ENCODE measurements around the gene ORM1.
"Not testable (repeated sequence)": the region's sequence is repeated elsewhere in the genome, so short reads cannot be mapped to it uniquely, and the experiment has no call there.

The ORM1 gene

DNA sequence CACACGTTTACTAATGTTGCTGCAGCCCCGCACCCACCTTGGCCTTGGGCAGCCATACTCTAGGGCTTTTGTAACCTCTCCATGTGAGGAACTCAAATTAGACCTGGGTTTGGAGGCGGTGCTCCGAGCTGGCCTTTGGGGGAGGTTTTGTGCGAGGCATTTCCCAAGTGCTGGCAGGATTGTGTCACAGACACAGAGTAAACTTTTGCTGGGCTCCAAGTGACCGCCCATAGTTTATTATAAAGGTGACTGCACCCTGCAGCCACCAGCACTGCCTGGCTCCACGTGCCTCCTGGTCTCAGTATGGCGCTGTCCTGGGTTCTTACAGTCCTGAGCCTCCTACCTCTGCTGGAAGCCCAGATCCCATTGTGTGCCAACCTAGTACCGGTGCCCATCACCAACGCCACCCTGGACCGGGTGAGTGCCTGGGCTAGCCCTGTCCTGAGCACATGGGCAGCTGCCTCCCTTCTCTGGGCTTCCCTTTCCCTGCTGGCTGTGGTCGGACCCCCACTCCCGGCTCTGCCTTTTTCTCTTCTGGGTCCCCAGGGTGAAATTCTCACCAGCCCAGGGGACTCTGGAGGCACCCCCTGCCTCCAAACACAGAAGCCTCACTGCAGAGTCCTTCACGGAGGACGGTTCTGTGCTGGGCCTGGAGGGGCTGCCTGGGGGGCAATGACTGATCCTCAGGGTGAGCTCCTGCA, at the start of gene ORM1:
Gene ORM1 (plus strand): TSS at position 268 of the 701 bp plus-strand sequence. CDS start 36 bp downstream, at position 304.
- DNase-seq, result not testable (repeated sequence)

DNA sequence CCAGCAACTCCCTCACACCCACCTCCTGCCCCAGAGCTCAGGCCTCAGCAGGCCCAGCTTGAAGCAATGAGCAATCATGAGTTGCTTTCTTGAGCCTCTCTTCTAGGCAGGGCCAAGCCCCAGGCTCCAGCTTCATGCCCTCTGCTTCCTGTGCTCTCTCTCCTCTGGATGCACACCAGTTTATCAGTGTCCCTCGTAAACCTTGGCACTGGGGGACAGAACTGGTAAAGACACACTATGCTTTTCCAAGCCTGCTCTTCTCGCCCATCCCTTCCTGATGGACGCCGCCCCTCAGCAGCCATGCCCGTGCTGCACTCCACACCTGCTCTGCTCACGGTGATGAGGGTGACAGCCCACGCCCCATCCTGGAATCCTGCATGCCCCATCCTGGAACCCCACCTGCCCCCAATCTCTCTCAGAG, 49.4 kb upstream of the ORM1 start:
- no peak for DNase-seq

DNA sequence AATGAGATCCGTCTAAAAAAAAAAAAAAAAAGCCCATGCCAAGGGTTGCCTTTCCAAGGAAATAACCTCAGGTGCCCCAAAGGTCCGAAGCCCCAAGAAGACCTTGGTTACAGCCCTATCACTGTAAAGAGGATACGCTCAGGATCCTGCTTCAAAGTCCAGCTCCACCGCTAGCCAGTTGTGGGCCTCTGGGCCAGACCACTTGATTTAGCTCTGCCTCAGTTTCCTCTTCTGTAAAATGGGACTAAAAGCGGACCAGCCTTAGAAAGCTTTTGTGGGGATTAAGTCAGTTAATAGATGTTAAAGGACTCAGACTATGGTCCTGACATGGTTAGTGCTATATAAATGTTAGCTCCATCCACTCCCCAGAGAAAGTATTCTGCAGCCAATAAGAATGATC, 48.7 kb upstream of the ORM1 start:
- no peak for DNase-seq

DNA sequence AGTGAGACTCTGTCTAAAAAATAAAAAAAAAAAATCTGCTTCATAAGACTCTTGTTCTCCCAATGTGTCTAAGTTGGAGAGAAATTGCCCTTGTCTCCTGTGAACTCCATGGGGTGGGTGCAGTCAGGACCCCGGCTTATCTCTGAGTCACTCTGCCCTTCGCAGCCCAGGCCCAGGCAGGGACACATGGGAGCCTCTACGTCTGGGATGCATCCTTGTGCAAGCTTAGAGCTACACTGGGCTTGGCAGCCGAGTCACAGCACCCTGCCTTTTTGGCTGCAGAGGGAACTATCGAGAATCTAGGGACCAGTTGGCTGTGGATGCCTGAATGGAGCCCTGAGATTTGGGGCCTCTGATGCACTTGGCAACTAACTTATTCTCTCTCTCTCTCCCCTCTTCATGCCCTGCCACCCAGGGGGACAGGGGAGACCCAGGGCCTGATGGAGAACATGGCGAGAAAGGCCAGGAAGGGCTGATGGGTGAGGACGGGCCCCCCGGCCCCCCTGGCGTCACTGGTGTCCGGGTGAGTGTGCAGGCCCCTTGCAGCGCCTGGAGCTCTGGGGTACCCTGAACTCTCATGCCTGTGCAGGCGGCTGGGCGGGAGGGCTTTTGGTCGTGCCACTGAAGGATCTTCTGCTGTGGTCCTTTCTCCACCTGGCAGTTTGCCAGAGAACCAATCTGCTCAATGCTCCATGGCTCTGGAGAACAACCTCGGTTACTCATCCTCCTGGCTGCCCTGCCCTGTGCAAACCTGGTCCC, 47.5 kb upstream of the ORM1 start:
- DNase-seq, result no peak

DNA sequence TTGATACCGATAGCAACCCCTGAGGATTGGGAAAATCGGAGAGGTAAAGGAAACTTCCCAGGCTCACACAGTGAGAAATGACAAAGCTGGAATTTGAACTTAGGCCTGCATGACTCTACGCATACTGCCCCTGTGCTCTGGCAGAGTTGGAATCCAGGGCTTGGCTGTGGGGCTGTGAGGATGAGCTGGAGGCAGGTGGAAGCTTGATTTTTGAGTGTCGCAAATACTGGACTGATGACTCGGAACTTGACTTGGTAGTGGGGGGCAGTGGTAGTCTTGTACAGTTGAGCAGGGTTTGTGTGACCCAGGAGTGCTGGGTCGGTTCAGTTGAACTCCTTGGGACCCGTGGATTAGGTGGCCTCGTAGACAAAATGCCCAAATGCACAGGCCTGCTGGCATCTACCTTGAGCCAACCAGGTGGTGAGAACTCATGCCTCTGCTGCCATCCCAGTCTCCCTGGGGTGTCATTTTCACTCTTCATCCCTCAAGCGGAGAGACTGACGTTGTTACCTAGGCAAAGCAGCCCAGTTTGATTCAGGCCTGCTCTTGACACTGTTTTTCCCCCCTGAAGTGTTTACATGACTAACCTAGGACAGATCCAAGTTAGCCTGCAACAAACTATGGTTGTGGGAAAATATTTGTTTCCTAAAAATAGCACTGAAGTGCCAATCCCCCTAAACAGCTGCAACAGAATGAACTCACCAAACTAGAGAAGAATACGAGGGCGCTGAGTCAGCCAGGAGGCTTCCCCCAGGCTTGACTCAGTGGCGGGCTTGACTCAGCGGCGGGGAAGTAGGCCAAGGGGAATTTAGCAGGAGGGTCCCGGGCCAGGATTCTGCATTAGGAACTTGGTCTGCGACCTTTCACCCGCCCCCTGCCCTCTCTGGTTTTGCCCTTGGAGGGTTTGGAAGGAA, 45.7 kb upstream of the ORM1 start:
- DNase-seq, result no peak

DNA sequence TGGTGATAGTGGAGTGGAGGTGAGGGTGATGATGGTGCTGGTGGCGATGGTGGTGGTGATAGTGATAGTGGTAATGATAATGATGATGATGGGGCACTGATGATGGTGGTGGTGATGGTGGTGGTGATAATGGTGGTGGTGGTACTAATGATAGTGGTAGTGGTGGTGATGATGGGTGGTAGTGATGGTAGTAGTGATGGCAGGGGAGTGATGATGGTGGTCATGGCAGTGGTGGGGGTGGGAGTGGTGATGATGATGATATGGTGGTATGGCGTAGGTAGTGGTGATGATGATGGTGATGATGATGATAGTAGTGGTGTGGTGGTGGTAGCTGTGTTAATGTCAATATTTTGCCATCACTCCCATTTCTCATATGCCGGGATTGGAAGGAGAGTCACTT, 44.5 kb upstream of the ORM1 start:
- no peak for DNase-seq

DNA sequence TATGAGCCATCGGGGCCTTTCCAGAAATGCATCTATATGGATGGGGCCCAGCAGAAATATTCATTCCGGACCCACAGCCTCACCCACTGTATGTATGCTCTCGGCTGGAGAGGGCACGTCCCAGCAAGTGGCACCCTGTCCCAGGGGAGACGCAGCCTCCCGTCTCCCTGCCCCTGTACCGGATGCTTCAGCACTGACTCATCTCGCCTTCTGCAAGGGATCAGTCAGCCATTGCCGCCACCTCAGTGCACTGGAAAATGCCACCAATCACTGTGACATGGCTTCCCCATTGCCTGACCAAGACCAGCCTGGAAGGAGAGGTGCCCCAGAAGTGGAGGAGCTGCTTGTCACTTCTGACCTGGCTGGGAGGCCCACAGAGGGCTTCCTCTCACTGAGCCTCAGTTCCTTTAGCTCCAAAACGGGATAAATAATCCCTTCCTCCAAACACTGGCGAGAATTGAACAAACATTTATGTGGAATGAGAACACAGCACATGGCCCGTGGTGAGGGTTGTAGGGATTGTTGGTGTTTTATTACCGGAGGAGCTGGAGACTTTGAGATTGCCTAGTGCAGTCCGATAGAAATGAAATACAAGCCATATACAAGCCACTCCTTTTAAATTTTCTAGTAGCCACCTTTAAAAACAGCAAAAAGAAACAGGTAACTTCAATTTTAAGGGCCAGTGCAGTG, 43.9 kb upstream of the ORM1 start:
- DNase-seq, result no peak

DNA sequence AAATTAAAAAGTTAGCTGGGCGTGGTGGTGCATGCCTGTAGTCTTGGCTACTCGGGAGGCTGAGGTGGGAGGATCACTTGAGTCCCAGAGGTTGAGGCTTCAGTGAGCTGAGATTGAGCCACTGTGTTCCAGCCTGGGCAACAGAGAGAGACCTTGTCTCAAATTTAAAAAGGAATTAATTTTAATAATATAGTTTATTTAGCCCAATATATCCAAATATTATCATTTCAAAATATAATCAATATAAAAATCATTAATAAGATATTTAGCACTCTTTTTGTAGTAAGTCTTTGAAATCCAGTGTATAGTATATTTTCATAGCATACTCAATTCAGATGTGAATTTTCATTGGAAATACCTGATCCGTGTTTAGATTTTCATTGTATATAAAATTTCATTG, 43.2 kb upstream of the ORM1 start:
- no peak for DNase-seq

DNA sequence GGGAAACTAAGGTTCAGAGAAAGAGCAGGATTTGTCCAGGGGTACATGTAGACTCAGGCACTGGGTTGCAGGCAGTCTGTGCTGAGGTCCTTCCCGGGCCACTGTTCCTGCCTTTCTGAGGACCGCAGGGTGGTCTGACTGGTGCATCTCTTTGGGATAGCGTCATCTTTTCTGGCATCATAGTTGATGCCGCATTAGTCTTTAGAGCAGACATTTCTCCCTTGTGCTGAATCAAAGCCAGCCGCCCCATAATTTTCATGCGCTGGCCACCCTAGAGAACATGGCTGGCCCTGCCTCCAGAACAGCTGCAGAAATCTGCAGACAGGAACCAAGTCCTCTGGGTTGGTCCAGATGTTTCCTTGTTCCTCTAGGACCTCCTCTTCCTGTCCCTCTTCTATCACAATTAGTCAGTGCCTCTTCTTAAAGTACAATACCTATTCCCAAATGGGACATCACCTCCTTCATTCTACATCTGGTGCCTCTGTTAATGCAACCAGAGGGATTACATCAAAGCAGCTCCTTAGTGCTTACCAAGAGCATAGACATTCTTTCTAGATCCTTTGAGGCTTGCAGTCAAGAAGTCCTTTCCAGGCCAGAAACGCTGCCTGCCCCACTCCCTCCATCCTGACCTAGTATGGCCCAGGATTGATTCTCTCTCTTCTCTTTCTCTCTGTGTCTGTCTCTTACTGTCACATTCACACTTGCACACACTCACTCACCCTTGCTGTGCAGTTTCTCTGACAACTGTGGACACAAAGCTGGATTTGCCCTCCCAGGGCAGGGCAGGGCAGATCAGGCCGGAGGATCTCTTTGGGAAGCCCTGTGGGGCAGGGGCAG, 42.0 kb upstream of the ORM1 start:
- no peak for DNase-seq

DNA sequence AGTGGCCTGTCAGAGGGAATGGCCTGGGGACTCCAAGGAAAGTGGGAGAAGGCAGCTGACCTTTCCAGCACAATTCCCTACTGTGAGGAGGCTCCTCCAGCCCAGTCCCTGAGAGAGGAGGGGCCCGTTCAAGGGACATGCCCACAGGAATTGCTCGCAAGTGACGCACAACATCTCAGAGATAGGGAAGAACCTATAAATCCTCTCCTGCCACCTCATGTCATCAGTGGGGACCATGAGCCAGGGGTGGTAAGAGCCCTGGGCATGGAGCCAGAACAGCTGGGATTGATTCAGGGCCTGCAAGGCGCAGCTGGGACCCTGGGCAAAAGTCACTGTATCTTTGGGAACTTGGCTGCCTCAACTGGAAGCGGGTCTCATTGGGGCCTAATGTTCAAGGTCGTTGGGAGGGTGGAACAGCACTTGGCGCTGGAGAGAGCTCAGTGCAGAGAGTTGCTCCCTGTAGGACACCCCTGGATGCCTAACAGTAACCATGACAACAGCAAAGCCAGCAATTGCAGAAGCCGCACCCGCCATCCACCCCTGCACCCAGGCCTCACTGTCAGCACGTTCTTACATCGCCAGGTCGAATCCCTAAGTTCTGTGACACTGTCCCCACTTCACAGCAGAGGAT, 41.3 kb upstream of the ORM1 start:
- no peak for DNase-seq

DNA sequence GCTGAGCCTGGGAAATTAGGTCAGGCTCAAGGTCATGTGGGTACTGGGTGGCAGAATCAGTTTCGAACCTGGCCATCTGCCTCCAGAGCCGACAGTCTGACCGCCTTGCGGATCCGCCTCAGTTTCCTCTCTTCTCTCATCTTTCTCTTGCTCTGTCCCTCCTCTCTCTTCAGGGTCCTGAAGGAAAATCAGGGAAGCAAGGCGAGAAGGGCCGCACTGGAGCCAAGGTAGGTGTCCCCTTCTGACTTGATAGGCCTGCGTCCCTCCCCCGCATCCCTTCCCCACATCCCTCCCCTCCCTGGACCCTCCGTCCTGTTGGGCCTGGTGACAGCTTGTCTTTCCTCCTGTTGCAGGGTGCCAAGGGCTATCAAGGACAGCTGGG, 40.8 kb upstream of the ORM1 start:
- no peak for DNase-seq

DNA sequence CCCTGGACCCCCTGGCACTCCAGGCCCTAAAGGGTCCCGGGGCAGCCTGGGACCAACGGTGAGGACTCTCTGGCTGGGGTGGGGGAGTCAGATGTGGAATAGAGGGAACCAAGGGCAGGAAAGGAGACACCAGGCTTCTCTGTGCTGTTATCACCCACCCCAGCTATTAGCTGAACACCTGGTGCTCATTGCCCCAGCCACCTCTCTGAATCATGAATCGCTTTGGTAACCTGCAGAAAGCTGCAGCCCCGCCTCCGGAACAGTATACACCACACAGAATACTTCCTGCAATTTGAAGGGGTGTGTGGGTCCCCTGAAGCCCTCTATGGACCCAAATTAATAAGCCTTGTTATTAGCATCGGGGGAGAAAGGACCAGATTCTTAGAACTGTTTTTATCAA, 40.4 kb upstream of the ORM1 start:
- no peak for DNase-seq

DNA sequence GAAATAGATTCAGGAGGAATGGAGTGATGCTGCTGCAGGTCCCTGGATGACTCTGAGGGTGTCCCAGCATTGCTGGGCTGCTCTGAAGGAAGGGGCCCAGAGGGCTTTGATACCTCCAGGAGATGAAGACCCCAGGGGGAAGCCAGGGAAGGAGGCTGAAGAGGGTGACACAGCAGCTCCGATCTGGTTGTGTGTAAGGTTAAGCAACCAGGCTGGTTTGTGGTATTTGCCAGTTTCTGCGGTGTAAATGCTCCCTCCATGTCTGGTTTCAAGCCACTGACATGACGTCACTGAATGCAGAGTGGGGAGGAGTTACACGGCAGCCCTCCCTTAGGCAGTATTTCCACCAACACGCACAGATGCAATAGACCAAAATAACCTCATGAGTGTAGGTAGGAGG, 40.0 kb upstream of the ORM1 start:
- DNase-seq, result no peak

DNA sequence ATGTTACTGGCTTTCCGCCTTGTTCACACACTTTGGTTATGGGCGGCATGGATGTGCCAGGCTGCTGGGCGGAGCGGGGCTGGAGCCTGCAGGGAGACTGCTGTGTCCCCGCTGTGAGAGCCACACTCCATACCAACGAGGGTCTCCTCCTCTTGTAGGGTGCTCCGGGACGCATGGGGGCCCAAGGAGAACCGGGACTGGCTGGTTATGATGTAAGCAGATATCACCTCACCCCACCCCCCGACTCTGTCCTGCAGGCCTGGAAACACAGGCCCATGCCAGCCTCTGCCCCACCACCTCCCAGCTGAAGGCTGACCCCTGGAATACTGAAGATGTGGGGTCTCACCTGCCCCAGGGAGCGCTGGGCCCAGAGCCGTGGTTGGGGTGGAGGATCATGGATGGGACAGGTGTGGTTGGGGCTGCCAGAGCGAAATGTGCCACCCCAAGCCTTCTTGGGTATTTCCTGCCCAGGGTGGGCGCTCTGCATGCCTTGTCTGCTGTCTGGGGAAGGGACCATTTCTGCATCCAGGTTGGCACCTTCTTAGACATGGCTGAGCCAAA, 39.3 kb upstream of the ORM1 start:
- no peak for DNase-seq

DNA sequence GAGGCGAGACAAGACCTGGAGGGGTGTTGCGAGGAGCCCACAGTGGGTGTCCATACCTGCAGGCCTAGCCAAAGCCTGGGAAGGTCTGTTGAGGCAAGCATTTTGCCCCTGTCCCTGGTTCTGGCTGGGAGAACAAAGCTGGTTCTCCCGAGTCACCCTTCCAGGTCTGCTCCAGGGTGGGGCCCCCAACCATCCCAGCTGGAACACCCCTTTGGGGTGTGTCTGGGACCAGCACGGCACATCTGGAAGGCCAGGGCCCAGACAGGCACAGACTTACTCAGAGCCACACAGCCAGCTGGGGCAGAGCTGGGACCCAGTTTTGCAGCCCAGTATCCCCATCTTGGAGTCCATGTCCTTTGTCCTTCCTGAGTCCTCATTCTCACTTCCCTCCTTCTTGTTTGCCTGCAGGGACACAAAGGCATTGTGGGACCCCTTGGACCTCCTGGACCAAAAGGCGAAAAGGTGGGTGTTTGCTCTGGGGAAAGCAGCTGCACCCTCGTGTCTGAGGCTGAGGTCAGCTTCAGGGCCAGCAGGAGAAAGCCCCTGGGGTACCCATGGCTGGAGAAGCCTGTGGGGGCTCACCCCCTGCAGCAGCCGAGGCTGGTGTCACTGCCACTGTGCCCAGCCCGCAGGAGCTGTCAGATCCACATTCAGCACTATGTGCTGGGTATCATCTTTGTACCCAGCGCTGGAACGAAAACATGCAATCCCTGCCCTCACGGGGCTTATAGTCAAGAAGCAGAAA, 38.4 kb upstream of the ORM1 start:
- no peak for DNase-seq

DNA sequence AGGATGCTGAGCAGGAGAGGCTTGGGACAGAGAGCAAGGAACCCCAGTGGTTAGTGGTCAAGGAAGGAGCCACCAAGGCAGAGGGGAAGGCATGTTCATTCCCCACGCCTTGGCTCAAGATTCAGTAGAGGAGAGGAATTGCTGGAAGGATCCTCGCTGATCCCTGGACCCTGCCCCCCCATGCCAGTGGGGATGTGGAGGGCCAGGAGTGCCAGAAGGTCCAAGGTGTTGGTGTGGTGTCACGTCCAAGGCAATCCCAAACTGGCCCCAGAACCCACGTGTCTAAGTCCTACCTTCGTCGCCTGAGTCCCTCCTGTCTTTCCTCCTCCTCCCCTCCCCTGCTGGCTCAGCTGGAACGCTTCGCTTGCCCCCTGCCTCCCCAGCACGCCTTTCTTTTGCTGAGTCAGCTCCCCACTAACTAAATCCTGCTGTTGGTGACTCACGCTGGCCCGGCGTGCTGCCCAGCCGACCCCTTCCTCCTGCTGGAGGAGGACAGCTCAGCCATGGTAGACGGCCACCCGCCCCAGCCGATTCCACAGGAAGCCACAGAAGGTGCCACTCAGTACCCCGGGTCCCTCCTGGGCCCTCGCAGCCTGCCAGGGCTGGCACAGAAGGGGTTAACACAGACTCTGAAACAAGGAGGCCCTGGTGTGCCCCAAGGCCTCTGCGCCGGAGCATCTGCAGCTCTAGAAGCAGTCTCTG, 37.6 kb upstream of the ORM1 start:
- no peak for DNase-seq

DNA sequence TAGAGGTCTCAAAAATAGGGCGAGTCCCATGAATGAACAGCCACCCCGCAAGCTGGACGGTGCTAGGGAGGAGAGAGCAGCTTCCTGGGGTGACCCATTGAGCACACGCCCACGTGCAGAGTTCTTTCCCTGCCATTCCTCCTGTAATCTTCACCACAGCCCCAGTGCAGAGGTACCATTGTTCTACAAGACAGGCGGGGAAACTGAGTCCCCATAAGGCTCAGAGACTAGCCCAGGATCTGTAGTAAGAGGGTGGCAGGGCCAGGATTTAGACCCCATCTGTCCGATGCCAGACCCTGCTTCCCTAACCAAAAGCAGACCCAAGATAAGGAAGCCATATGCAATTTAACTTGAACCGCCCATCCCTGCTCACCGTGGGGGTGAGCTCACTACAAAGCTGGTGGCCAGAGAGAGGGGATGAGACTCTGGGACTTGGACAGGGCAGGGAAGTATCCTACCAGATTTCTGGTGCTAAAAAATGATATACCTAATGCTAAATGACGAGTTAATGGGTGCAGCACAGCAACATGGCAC, 36.7 kb upstream of the ORM1 start:
- DNase-seq, result no peak

DNA sequence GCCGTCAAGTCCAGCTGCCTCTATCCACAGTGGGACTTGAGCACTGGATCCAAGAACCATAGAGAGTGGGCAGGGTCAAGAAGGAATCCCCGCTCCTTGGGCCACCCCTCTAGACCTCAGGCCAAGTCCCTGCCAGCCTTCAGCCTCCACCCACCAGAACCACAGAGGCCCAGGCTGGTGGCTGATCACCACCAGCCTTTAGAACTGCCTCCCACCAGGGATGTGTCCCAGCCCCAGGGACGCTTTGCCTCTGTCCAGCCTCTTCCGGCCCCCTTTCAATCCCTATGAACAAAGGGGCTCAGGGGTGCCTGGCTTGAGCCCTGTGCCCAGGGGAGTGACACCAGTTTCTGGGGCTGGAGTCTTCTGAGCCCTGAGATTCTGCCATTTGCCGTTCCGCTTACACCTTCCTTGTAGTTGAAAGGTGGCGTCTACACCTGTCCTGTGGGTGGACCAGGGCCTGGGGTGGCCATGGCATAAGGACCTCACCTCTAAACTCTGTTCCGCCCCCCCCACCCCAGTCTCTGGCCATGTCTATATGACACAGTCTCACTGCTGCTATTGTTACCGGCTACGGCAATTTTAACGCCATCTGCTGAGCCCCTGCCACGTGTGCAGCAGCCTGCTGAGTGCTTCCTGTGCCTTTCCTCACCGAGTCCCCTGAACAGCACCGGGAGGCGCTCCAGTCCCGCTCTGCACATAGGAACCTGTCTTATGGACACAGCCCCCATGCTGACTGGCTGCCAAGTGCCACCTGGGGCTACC, 35.7 kb upstream of the ORM1 start:
- no peak for DNase-seq

DNA sequence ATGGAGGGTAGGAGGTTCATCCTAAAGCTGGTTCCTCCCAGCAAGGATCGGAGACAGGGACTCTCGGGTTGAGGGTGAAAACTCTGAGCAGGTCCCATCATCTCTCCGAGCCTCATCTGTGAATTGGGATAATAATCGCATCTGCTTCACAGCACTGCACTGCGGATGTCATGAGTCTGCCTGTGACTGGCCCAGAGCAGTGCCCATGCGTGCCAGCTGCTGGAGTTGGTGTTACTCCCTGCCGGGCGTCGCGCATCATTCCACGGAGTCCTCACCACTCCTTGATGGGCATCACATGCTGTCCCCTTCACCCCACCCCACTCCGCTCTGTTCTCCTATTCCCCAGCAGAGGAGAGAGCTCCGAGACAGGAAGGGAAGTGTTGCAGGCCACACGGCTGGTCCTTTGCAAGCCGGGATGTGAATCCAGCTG, 35.1 kb upstream of the ORM1 start:
- no peak for DNase-seq

Measured in activated CD4-positive, alpha-beta T cell treated with anti-CD3 and anti-CD28 coated beads for 1 hour (primary cell).